Endothelial cell of umbilical vein (primary cell): ENCODE results near the gene ABCA6. TPM values are rescaled to one million over a fixed set of nuclear protein-coding genes. Genes with fewer than 3 reads are reported as not detected.

Experiments
- BruUV-seq: library from RNA; stranded (reverse); fragments of 400-500 nt; replicated peaks from 2 replicates; lab custom pipeline; 2021; lab: Mats Ljungman, UMichigan
- CTCF ChIA-PET: fragments of 300-600, 350-600 bp; sonication (Branson Sonifier 250); formaldehyde crosslinking; loops from one replicate; lab custom pipeline; 2021; ENCODE audit warnings: antibody characterized with exemption, inconsistent platforms; lab: Charles Lee
- POLR2A ChIA-PET: fragments of 300-600, 350-600 bp; sonication (Branson Sonifier 250); formaldehyde crosslinking; loops from one replicate; lab custom pipeline; 2021; ENCODE audit warnings: antibody characterized with exemption, inconsistent platforms; lab: Charles Lee
- DNase-seq: peaks from one replicate; pipeline ENCODE4 v3.0.0-alpha.2; 2011; ENCODE audit warnings: low read depth, low spot score
- FAIRE-seq: peaks from 2 replicates; lab custom pipeline; 2011; peaks lifted over from hg19 to GRCh38; lab: Jason Lieb, UNC
- H2AFZ ChIP-seq: 2 replicates; pipeline ENCODE4 v1.6.0; 2012; ENCODE audit warnings: low read depth, low read length, control low read depth, inconsistent platforms
- H3K27ac ChIP-seq: 2 replicates; pipeline ENCODE4 v1.5.1; 2011; ENCODE audit warnings: low read depth, mild to moderate bottlenecking, control low read depth, low read length, moderate library complexity; ENCODE audit not compliant: insufficient read depth
- H3K27me3 ChIP-seq, 2 experiments: 2 replicates each; pipeline versions ENCODE4 v1.6.0 to v1.6.1; 2011; ENCODE audit warnings: low read length in 2 of 2, mixed read lengths in 1 of 2; ENCODE audit not compliant: control insufficient read depth in 2 of 2, insufficient read depth in 2 of 2
- H3K36me3 ChIP-seq, 2 experiments: 2 replicates in 1 of 2; 3 replicates in 1 of 2; pipeline ENCODE4 v1.5.1; 2011; ENCODE audit warnings: low read length in 2 of 2, mild to moderate bottlenecking in 1 of 2, moderate library complexity in 1 of 2; ENCODE audit not compliant: control insufficient read depth in 2 of 2, insufficient read depth in 2 of 2; ENCODE audit errors: extremely low read depth in 1 of 2
- H3K4me1 ChIP-seq: 3 replicates; pipeline ENCODE4 v1.5.1; 2011; ENCODE audit warnings: mild to moderate bottlenecking, low read length; ENCODE audit not compliant: control insufficient read depth, insufficient read depth; ENCODE audit errors: extremely low read depth
- H3K4me2 ChIP-seq: 2 replicates; pipeline ENCODE4 v1.6.1; 2011; ENCODE audit warnings: low read length, control low read depth, mixed read lengths; ENCODE audit not compliant: insufficient read depth
- H3K4me3 ChIP-seq, 3 experiments: fragments of 200-600 bp in 1 of 3; sonication (generic), shearing (Covaris generic) in 1 of 3; replicated peaks in 1 of 3; 2 replicates each; pipeline ENCODE4 v1.5.1; 2011 to 2016; ENCODE audit warnings: control low read depth in 3 of 3, low read length in 3 of 3, mild to moderate bottlenecking in 2 of 3, inconsistent platforms in 1 of 3, low read depth in 1 of 3, moderate library complexity in 1 of 3; ENCODE audit not compliant: insufficient read depth in 1 of 3
- H3K79me2 ChIP-seq: 2 replicates; pipeline ENCODE4 v1.6.0; 2012; ENCODE audit warnings: low read length, inconsistent platforms; ENCODE audit not compliant: control insufficient read depth, insufficient read depth
- H3K9ac ChIP-seq: replicated peaks from 2 replicates; pipeline ENCODE3; 2011; ENCODE audit warnings: low read length, control low read depth; ENCODE audit not compliant: insufficient read depth; ENCODE audit errors: extremely low read depth
- H3K9me1 ChIP-seq: replicated peaks from 3 replicates; pipeline ENCODE4 v1.6.0; 2011; ENCODE audit warnings: mild to moderate bottlenecking, low read length; ENCODE audit not compliant: control insufficient read depth, insufficient read depth; ENCODE audit errors: extremely low read depth
- H3K9me3 ChIP-seq: replicated peaks from 2 replicates; pipeline ENCODE4 v1.5.1; 2012; ENCODE audit warnings: low read length, inconsistent platforms; ENCODE audit not compliant: control insufficient read depth, insufficient read depth
- H4K20me1 ChIP-seq: replicated peaks from 2 replicates; pipeline ENCODE3; 2011; ENCODE audit warnings: mild to moderate bottlenecking, low read length; ENCODE audit not compliant: control insufficient read depth, insufficient read depth; ENCODE audit errors: extremely low read depth
- EZH2 ChIP-seq: IDR thresholded peaks from 2 replicates; pipeline ENCODE4 v1.6.1; 2012; ENCODE audit warnings: borderline replicate concordance, low read depth, mild to moderate bottlenecking, moderate library complexity, low read length, inconsistent platforms; ENCODE audit not compliant: severe bottlenecking
- FOS ChIP-seq: IDR thresholded peaks from 2 replicates; pipeline ENCODE4 v1.6.1; 2011; ENCODE audit warnings: mild to moderate bottlenecking, low read length, moderate library complexity, borderline replicate concordance; ENCODE audit not compliant: insufficient read depth
- GATA2 ChIP-seq: IDR thresholded peaks from 2 replicates; pipeline ENCODE4 v1.7.0; 2011; ENCODE audit warnings: low read depth, mild to moderate bottlenecking, moderate library complexity, mixed read lengths, low read length; ENCODE audit not compliant: insufficient read length, insufficient read depth
- JUN ChIP-seq: IDR thresholded peaks from 2 replicates; pipeline ENCODE4 v1.6.1; 2011; ENCODE audit warnings: borderline replicate concordance, low read depth; ENCODE audit not compliant: insufficient read length, insufficient read depth
- MYC ChIP-seq: IDR thresholded peaks from one replicate; pipeline ENCODE4 v1.6.1; 2011; ENCODE audit warnings: mild to moderate bottlenecking, low read depth, low read length
- POLR2A ChIP-seq: IDR thresholded peaks from 2 replicates; pipeline ENCODE4 v1.6.1; 2012; ENCODE audit warnings: low read depth, mild to moderate bottlenecking, control low read depth, low read length
- POLR2AphosphoS5 ChIP-seq: IDR thresholded peaks from 2 replicates; pipeline ENCODE4 v1.6.1; 2012; ENCODE audit warnings: low read depth, mild to moderate bottlenecking, control low read depth, low read length, moderate library complexity; ENCODE audit not compliant: insufficient read depth
- dilution Hi-C: fragments of 300-500 bp; cut with MboI; formaldehyde crosslinking; loops from one replicate; pipeline ENCODE4 v1.15.0; 2019; ENCODE audit warnings: low sequenced_read_pairs; ENCODE audit not compliant: extremely low pct_ligation_motif_present
- intact Hi-C: fragments of 100-400 bp; cut with micrococcal nuclease; formaldehyde crosslinking; loops from one replicate; pipeline ENCODE4 v1.10.0; 2022
- polyA plus RNA-seq, 4 experiments: library from polyadenylated mRNA; depleted of rRNA in 3 of 4; stranded (reverse) in 3 of 4; unstranded in 1 of 4; fragments of >200 nt; gene quantifications; 2 replicates each; pipeline versions ENCODE4 v1.2.1 to v1.2.3, GENCODE V29; 2011 to 2012; ENCODE audit warnings: missing spikeins in 1 of 4
- total RNA-seq: library from RNA; stranded (reverse); gene quantifications from 2 replicates; pipeline ENCODE4 v1.2.3, GENCODE V29; 2021
- TF ChIP-seq, protein P1 (sequence below): IDR thresholded peaks from 2 replicates; pipeline ENCODE4 v1.6.1; 2011; ENCODE audit not compliant: insufficient read depth, insufficient read length
- TF ChIP-seq, protein P2 (sequence below), 2 donors: IDR thresholded peaks; 1 replicate in 1 of 2; 2 replicates in 1 of 2; pipeline ENCODE4 v1.5.1; 2011; ENCODE audit warnings: low read length in 2 of 2, mild to moderate bottlenecking in 2 of 2, moderate library complexity in 2 of 2, control low read depth in 1 of 2, inconsistent platforms in 1 of 2, low read depth in 1 of 2; ENCODE audit not compliant: insufficient read depth in 1 of 2; ENCODE audit errors: extremely low read depth in 1 of 2

Gene ABCA6
- total and polyA plus RNA-seq, 2 donors (not counting 3 experiments of a cell fraction or from before 2014, with no cell fraction given) = 11.3 to 30.5 TPM

DNA sequence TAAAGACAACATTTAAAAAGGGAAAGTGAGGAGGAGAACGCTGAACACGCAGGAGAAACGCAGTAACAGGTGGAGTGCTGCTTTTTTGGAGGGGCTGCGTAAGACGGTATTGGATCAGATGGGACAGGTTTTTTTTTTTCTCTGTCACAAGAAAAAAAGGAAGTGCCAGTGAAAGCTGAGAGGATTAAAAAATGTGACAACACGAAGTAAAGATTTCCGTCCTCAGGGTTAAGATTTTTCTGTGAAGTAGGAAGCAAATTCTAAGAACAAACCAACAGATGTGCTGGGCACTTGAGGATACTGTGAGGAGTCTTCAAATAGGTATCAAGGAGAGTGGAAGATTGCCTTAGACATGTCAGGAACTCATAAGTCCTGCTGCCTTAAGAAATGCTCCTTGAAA lies 75.2 kb downstream of the ABCA6 start:
- H3K27me3 ChIP-seq = no peaks in the 10 kb centered on the region
- DNase-seq (no peak), FAIRE-seq (no peak)
- no peaks in the 10 kb centered on the region for H3K9me1 ChIP-seq
- no peak overlapping the region for H2AFZ ChIP-seq
- no peak overlapping the region for H3K4me3 ChIP-seq
- H3K9ac ChIP-seq = no peak overlapping the region
- BruUV-seq = no TSS peak
- intact Hi-C loops = no loop called here
- H4K20me1 ChIP-seq = no peaks in the 10 kb centered on the region
- CTCF ChIA-PET = interaction anchor here (1.4 kb wide), 1 partner anchor 22 kb away, joined by 3 read pairs; no protein-coding TSS in a partner anchor
- dilution Hi-C loops = no loop called here
- no peaks in the 10 kb centered on the region for H3K36me3 ChIP-seq
- H3K27ac ChIP-seq = no peak overlapping the region
- H3K4me2 ChIP-seq = no peak overlapping the region
- POLR2A ChIA-PET = no interaction called here
- H3K4me1 ChIP-seq = no peaks in the 10 kb centered on the region
- TF ChIP-seq FOS (no peak), GATA2 (no peak), POLR2A (no peak), POLR2AphosphoS5 (no peak), MYC (no peak), EZH2 (no peak), JUN (no peak)
- TF ChIP-seq, protein P1, sequence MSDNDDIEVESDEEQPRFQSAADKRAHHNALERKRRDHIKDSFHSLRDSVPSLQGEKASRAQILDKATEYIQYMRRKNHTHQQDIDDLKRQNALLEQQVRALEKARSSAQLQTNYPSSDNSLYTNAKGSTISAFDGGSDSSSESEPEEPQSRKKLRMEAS = no peak
- TF ChIP-seq, protein P2, sequence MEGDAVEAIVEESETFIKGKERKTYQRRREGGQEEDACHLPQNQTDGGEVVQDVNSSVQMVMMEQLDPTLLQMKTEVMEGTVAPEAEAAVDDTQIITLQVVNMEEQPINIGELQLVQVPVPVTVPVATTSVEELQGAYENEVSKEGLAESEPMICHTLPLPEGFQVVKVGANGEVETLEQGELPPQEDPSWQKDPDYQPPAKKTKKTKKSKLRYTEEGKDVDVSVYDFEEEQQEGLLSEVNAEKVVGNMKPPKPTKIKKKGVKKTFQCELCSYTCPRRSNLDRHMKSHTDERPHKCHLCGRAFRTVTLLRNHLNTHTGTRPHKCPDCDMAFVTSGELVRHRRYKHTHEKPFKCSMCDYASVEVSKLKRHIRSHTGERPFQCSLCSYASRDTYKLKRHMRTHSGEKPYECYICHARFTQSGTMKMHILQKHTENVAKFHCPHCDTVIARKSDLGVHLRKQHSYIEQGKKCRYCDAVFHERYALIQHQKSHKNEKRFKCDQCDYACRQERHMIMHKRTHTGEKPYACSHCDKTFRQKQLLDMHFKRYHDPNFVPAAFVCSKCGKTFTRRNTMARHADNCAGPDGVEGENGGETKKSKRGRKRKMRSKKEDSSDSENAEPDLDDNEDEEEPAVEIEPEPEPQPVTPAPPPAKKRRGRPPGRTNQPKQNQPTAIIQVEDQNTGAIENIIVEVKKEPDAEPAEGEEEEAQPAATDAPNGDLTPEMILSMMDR (IDR thresholded peaks at IDR 0.05; ENCODE audit: extremely low read depth in 1 of 2, insufficient read depth in 1 of 2, low read depth in 1 of 2, low read length in 2 of 2) = no peak
- no peaks in the 10 kb centered on the region for H3K9me3 ChIP-seq
- H3K79me2 ChIP-seq = no peaks in the 10 kb centered on the region
